HG02840 (cell line): Measurements from ENCODE around the gene GGT7.
"Not testable (repeated sequence)": the region's sequence is repeated elsewhere in the genome, so short reads cannot be mapped to it uniquely, and the experiment has no call there.

Experiments
- ATAC-seq: cut with Tn5 transposase; IDR thresholded peaks from one replicate; pipeline ENCODE4 v1.9.1; 2021; ENCODE audit warnings: mild to moderate bottlenecking, moderate library complexity, moderate number of reproducible peaks; ENCODE audit not compliant: unreplicated experiment, low FRiP score

GGT7 gene, protein sequence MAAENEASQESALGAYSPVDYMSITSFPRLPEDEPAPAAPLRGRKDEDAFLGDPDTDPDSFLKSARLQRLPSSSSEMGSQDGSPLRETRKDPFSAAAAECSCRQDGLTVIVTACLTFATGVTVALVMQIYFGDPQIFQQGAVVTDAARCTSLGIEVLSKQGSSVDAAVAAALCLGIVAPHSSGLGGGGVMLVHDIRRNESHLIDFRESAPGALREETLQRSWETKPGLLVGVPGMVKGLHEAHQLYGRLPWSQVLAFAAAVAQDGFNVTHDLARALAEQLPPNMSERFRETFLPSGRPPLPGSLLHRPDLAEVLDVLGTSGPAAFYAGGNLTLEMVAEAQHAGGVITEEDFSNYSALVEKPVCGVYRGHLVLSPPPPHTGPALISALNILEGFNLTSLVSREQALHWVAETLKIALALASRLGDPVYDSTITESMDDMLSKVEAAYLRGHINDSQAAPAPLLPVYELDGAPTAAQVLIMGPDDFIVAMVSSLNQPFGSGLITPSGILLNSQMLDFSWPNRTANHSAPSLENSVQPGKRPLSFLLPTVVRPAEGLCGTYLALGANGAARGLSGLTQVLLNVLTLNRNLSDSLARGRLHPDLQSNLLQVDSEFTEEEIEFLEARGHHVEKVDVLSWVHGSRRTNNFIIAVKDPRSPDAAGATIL

GRCh38 chr20:34872622-34873224 lies at the start of gene GGT7:
TSS of gene GGT7 (minus strand) at chr20:34872856. CDS start at chr20:34872815, 41 bp downstream.
- ATAC-seq, result no peak

- no peak for ATAC-seq
Observed at GRCh38 chr20:34921436-34921835, 48.8 kb upstream of the GGT7 start.

DNA sequence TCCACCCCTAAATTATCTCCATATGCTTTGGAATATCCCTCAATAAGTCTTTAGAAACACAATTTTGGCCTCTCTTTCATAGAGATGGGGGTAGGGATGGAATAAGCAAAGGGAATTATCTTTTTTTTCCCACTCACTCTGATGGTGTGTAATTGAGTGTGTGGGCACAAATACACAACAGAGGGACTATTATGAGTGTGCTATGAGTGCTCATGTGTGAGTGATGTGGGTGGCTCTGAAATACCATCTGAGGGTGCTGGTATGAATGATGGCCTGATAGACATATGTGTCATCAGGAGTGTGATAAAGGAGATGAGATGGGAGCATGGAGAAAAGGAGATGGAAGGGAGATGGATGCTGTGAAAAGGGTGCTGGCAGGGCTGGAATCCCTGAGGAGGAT lies 47.4 kb upstream of the GGT7 start:
- ATAC-seq, result no peak

DNA sequence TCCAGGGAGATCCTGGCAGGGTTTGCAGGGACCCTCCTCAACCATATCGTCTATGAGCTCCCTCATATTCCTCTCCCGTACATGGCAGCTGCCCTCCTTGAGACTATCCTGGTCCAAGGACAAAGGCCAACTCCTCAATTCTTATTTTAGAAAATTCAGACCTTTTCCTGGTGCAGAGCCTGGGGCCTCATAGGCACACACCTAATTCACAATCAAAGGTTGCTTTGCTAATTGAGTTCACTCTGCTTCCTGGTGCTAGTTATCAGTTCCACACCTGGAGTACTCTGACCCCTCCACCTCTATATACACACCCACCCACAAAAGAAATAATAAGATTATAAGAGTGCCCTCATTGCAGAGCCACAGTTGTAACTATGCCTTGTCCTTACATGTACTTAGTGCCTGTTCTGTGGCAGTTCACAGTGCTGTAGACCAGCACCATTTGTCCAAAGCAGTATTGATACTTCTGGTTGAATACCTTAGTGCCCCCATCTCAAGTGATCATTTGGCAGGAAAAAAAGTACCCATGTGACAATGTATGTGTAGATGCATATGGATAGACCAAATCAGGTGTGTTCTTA lies 44.2 kb upstream of the GGT7 start:
- no peak for ATAC-seq

DNA sequence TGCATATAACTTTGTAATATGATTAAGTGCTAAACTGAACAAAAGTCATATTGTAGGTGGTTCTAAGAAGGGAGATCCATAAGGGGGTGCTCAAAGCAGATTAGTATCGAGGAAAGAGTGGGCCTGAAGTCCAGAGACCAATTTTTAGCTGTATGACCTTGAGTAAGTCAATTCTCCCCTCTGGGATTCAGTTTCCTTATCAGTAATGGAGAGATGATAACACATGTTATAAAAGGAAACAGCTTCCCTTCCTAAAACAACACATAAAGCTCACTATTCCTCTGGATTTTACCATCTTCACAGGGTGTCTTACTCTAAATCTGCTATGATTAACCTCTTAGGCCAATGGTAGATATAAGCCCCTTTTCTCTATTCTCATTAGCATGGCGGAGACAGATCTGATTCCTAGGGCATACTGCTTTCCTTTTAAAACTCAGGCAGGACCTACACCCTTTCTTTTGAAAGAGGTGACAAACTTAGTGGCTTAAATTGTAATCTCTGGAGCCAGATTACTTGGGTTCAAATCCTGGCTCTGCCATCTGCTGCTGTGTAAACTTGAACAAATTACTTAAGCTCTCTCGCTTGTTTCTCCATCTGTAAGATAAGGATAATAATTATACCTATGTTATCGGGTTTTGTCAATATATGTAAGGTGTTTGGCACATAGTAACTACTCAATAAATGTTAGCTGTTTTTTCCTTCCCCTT lies 43.2 kb upstream of the GGT7 start:
- no peak for ATAC-seq

- ATAC-seq, result no peak
Observed at GRCh38 chr20:34915131-34915530, 42.5 kb upstream of the GGT7 start.

DNA sequence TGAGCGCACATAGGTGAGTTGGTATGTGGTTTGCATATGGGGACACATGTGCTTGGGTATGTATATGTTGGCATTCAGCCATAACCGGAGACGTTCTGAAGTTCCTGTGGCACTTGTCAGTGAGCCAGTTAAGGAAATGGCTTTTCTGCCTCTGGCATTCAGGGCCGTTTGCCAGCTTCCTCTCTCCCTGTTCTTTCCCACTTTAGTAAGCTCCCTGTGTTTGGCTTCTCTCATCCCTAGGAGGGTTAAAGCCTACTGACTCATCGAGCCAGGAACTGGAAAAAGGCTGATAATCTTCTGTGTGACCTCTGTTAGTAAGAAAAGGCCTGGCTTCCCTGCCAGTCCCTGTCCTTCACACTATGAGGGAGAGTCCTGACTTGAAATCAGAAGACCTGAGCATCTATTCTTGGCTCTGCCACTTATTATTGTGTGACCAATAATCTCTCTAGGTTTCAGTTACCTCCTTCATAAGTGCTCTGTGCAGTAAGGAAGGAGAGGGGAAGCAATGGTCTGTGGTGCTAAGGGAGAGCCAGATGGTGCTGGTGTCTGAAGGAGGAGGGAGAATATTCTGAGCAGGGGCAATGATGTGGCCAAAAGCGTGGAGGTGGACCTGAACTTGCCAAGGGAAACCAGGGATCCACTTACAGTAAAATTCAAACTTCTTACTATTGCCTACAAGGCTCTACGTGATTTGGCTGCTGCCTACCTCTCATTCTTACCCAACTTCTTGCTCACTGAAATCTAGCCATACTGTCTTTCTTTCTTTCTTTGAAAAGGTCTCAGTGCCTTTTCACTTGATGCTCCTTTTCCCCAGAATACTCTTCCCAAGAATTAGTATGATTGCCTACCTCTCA lies 35.2 kb upstream of the GGT7 start:
- no peak for ATAC-seq

- no peak for ATAC-seq
Observed at GRCh38 chr20:34904202-34904621, 31.6 kb upstream of the GGT7 start.

- ATAC-seq, result not testable (repeated sequence)
Observed at GRCh38 chr20:34898731-34899130, 26.1 kb upstream of the GGT7 start.

DNA sequence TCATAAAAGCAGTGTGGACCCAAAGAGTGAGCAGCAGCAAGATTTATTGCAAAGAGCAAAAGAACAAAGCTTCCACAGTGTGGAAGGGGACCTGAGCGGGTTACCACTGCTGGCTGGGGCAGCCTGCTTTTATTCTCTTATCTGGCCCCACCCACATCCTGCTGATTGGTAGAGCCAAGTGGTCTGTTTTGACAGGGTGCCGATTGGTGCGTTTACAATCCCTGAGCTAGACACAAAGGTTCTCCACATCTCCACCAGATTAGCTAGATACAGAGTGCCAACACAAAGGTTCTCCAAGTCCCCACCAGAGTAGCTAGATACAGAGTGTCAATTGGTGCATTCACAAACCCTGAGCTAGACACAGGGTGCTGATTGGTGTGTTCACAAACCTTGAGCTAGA lies 25.5 kb upstream of the GGT7 start:
- not testable (repeated sequence) for ATAC-seq

DNA sequence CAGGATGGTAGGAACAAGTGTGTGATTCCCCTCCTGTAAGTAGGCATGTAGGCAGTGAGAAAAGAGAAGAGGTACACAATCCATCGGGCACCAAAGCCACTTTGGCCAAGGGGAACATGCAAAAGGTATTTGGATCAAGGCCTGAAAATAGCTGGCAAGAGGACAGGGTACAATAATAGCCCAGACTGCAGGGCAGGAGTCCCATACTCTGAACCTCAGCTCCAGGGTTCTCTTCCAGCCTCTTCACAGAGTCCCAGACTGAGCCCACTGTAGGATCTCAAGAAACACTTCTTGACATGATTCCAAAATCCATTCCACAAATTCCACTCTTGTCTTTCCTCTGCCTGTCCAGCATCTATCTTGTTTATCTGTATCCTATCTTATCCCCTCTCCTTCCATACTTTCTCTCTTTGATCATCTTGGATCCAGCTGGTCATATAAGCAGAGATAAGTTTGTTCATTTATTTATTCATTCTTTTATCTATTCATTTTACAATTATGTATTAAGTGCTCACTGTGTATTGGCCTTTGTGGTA lies 23.5 kb upstream of the GGT7 start:
- no peak for ATAC-seq

DNA sequence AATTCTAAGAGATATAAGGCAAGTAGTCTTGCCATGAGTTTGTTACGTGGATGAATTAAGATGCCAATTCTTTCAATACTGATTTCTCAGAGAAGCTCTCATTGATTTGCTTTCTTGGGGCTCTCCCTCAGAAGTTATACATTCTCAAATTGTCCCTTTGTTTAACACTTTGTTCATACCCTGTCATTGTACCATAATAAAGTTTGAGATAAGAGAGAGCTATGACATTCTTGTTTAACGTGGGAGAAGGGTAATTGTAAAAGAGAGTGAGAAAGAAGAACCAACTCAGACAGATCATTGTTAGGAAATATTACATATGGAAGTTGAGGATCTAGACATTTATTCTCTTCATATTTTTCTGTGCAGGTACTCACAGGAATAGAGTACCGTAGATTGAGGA lies 22.8 kb upstream of the GGT7 start:
- no peak for ATAC-seq

DNA sequence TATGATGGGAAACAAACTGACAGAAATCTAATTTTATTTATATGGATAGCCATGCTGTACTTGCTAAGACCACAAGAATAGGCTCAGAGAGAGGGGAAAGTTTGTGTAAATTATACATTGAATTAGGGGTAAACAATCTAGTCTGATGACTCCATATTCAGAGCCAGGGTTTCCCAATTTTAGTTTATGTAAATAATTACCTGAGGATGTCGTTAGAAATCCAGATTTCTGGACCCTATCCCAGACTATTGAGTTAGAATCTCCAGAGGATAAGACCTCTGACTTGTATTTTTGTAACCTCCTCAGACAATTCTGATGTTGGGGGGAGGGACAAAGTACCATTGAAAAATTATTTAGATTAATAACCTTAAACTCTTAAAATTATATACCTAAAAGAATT lies 22.1 kb upstream of the GGT7 start:
- ATAC-seq, result no peak

- ATAC-seq, result no peak
Observed at GRCh38 chr20:34892671-34893070, 20.0 kb upstream of the GGT7 start.

DNA sequence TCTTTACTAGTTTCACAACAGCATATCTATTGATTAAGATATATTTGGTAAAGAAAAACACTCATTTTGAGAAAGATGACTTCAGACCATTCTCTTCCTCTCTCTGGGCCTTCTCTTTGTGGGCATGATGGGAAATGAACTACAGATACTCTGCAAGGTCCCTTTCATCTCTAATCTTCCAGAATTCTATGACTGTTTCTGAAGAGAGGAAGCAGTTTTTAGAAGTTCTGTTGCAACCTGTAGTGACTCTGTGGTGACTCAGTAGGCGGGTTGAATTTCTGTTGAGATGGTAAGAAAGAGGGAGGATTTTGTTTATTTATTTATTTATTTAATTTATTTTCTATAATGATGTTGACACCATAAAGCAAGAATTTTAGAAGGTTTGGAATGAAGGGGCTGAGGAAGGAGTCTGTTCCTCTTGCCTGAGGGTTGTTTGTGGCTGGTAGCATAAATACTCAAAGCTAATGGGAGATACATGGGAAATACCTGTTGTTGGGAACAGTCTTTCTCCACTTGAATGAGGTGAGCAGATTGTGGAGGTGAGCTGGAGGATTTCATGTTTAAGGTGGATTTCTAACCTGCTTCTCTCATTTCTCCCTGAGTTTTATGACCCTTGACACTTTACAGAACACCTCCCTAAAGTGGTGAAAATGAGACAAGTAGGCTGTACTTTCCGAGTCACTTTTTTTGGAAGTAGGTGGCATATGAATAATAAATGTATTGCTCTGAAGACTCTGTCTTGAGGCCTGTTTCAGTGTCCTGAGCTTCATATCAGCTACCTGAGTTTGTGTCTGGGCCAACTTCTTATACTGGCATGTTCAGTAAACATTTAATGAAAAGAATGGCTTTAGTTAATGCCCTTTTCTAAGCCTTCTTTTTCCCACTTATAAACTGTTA lies 18.8 kb upstream of the GGT7 start:
- no peak for ATAC-seq

DNA sequence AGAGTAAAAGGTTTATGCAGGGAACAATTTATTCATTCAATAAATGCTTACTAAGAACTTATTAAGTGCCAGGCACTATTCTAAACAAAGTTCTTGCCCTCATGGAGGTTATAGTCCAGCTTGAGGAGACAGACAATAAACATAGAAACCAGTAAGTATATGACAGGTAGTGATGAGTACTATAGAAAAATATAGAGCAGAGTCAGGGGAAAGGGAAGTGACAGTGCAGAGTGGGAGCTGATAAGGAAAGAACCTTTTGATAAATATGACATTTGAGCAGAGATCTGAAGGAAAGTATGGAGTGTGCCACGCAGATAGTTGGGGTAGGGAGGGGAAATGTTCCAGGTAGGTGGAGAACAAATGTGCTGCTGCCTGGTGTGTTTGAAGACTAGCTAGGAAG lies 15.8 kb upstream of the GGT7 start:
- no peak for ATAC-seq

GRCh38 chr20:34887023-34887422 lies 14.4 kb upstream of the GGT7 start:
- no peak for ATAC-seq

- no peak for ATAC-seq
Observed at GRCh38 chr20:34886122-34886521, 13.5 kb upstream of the GGT7 start.
